ENCODE data around the gene ASTN2. TPM values are rescaled to one million over a fixed set of nuclear protein-coding genes. Genes with fewer than 3 reads are reported as not detected.

The ASTN2 gene
- total and polyA plus RNA-seq, 7 donors: 0.60 to 7.5 (median 2.2) TPM

DNA sequence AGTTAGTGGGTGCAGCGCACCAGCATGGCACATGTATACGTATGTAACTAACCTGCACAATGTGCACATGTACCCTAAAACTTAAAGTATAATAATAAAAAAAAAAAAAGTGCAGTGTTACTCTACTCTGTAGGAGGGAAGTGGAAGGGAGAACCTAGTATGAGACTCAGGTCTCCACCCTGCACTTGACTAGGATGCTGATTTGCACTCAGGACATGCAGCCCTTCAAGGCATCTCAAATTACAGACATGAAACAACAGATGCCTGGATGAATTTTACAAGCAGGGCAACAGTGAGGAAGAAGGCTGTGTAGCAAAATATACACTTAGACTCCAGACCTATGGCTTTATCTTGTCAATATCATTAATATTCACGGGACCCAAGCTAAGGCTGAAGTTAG is 711.2 kb downstream of the ASTN2 start:
- WGBS, 2 donors: 92 to 98% methylated on average over 3 of the region's 3 CpGs
- H3K27me3 ChIP-seq: no peaks in the 10 kb centered on the region
- DNase-seq: no peak

GRCh38 chr9:116701940-116702642 is 712.8 kb downstream of the ASTN2 start:
- Histone ChIP-seq H3K27ac (no peak overlapping the region), H3K4me3 (no peak overlapping the region), H3K36me3 (peaks cover 17 to 30% (median 25%) of the 10 kb centered on the region in 4 donors), H3K4me1 (peaks cover 0 to 12% (median 5%) of the 10 kb centered on the region in 4 donors), H3K9me3 (no peaks in the 10 kb centered on the region), H3K27me3 (no peaks in the 10 kb centered on the region)
- intact Hi-C loops (cut with DNase I): no loop called here
- WGBS, 2 donors: 62 to 77% methylated on average over 2 of the region's 2 CpGs
- DNase-seq: no peak
- no peak for TF ChIP-seq POLR2A (IDR thresholded peaks at IDR 0.05)
- TF ChIP-seq CTCF (IDR thresholded peaks at IDR 0.05): no peak
- TF ChIP-seq POLR2AphosphoS5 (IDR thresholded peaks at IDR 0.05): no peak
- no peak for TF ChIP-seq EP300 (IDR thresholded peaks at IDR 0.05)

More for the DNA sequence above, 711.2 kb downstream of the ASTN2 start:
- Histone ChIP-seq H3K4me1 (peaks cover 0 to 12% (median 5%) of the 10 kb centered on the region in 4 donors), H3K9me3 (no peaks in the 10 kb centered on the region), H3K4me3 (no peak overlapping the region), H3K27ac (no peak overlapping the region), H3K36me3 (peaks cover 6 to 17% (median 12%) of the 10 kb centered on the region in 4 donors)
- intact Hi-C loops (cut with DNase I): no loop called here
- TF ChIP-seq POLR2A (IDR thresholded peaks at IDR 0.05): no peak
- TF ChIP-seq EP300 (IDR thresholded peaks at IDR 0.05): no peak

DNA sequence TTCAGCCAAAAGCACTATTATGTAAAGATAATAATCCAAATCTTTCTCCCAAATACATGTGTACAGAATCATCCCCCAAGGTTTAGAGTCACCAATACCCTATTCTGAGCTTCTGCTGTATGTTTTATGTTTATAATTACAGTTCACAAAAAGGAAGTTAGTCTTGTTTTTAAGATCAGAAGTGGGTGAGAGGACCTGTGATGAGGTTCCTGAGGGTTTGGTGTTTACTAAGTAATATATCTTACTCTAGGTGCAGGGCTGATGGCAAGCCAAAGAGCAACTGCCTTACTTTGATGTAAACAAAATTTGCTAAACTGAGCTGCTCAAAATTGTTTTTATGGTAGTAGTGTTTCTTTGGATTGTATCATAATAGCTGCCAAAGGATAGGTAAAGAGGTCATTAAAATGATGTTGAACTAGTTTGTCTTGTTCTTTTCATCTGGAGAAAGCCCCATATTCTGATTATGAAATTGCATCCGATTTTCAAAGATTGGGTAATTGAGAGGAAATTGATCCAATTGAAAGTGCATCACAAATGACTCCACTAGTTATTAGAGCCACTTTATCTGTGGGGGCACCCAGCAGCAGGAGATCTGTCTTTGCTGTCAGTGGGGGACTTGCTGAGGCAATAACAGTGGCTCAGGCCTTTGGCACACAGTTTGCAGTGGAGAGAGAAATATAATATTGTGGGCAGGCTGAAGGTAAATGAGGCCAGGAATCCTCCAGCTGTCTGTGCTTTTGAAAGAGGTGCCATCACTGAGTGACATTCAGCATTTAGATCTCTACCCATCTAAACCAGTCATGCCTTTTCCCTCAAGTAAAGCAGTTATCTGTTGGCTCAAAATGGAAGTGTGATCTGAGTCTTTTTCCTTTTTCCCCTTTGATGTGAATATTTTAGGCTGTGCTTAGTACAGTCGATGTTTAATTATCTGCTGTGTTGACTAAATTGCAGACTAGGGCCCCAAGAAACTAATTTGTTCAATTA is 713.7 kb downstream of the ASTN2 start:
- Histone ChIP-seq H3K4me1 (peaks cover 0 to 12% (median 4%) of the 10 kb centered on the region in 4 donors), H3K4me3 (no peak overlapping the region), H3K27me3 (no peaks in the 10 kb centered on the region), H3K27ac (no peak overlapping the region), H3K9me3 (no peaks in the 10 kb centered on the region), H3K36me3 (peaks cover 17 to 30% (median 25%) of the 10 kb centered on the region in 4 donors)
- intact Hi-C loops (cut with DNase I): no loop called here
- no peak for DNase-seq
- 26 to 64% methylated on average over 2 of the region's 2 CpGs for WGBS, 2 donors
- no peak for TF ChIP-seq POLR2A (IDR thresholded peaks at IDR 0.05)
- TF ChIP-seq EP300 (IDR thresholded peaks at IDR 0.05): no peak
- no peak for TF ChIP-seq CTCF (IDR thresholded peaks at IDR 0.05)
- TF ChIP-seq POLR2AphosphoS5 (IDR thresholded peaks at IDR 0.05): no peak

GRCh38 chr9:116700279-116700678 is 714.6 kb downstream of the ASTN2 start:
- H3K27me3 ChIP-seq: no peaks in the 10 kb centered on the region
- no peak for TF ChIP-seq CTCF (IDR thresholded peaks at IDR 0.05)
- no peak for TF ChIP-seq POLR2A (IDR thresholded peaks at IDR 0.05)
- no peak for TF ChIP-seq EP300 (IDR thresholded peaks at IDR 0.05)
- TF ChIP-seq POLR2AphosphoS5 (IDR thresholded peaks at IDR 0.05): no peak
- H3K4me3 ChIP-seq: no peak overlapping the region
- H3K36me3 ChIP-seq: peaks cover 17 to 30% (median 25%) of the 10 kb centered on the region in 4 donors
- no peak overlapping the region for H3K27ac ChIP-seq
- no peaks in the 10 kb centered on the region for H3K9me3 ChIP-seq
- peaks cover 0 to 4% (median 0%) of the 10 kb centered on the region in 4 donors for H3K4me1 ChIP-seq
- 94 to 97% methylated on average over 1 of the region's 1 CpG for WGBS, 2 donors
- DNase-seq: no peak
- intact Hi-C loops (cut with DNase I): no loop called here

- WGBS, 2 donors: 98% methylated on average over 16 of the region's 16 CpGs
- intact Hi-C loops (cut with DNase I): no loop called here
These were observed 717.0 kb downstream of the ASTN2 start for GRCh38 chr9:116697887-116698286.

More at GRCh38 chr9:116697887-116698286, 717.0 kb downstream of the ASTN2 start:
- H3K9me3 ChIP-seq: no peaks in the 10 kb centered on the region
- DNase-seq: no peak
- H3K27me3 ChIP-seq: no peaks in the 10 kb centered on the region
- H3K27ac ChIP-seq: no peak overlapping the region
- peaks cover 0 to 19% (median 15%) of the 10 kb centered on the region in 4 donors for H3K4me1 ChIP-seq
- H3K36me3 ChIP-seq: peaks cover 17 to 30% (median 25%) of the 10 kb centered on the region in 4 donors
- no peak overlapping the region for H3K4me3 ChIP-seq
- TF ChIP-seq POLR2A (IDR thresholded peaks at IDR 0.05): no peak
- TF ChIP-seq EP300 (IDR thresholded peaks at IDR 0.05): no peak
- TF ChIP-seq CTCF (IDR thresholded peaks at IDR 0.05): no peak
- TF ChIP-seq POLR2AphosphoS5 (IDR thresholded peaks at IDR 0.05): no peak

Measured in sigmoid colon (tissue), 7 donors.